Fibroblast of upper back skin (primary cell): ENCODE results near the gene CTSW.

Experiments used
- DNase-seq: peaks from one replicate; pipeline ENCODE4 v3.0.0-alpha.2; 2013

CTSW gene

GRCh38 chr11:65906602-65907001, 27.0 kb downstream of the CTSW start:
- no peak for DNase-seq

DNA sequence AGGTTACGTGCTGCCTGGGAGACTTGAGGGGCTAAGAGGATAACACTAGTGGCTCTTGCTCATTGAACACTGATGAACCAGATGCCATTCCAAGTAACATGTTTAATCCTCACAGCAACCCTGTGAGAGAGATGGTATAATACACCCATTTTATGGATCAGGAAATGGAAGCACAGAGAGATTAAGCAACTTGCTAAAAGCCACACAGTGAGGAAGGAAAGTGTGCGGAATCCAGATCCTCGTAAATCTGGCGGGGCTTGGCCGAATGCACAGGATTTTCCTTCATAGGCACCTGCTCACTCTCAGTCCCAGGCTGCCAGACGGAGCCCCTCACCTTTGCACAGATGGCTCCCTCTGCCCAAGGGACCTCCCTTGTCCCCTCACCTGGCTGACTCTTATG, 28.2 kb downstream of the CTSW start:
- no peak for DNase-seq

- DNase-seq, result peak; percentile 90
Observed at GRCh38 chr11:65911682-65912568, 32.3 kb downstream of the CTSW start.

DNA sequence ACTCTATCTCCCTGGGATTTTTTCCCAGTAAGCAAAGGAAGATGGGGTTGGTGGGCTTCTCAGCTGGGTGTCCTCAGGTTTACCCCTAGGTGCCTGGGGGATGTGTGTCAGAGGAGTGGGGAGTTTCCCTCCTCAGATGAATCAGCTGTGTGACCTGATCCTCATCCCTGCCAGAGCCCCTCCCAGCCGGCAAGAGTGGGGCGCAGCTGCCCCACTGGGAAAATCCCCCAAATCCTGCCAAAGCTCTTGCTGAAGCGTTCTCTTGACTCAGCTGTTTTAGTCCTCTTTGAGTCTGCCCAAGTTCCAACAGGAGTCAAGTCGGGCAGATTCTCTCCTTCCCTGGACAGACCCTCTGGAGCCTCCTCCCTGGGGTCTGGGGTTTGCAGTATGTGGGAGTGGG, 33.2 kb downstream of the CTSW start:
- no peak for DNase-seq

DNA sequence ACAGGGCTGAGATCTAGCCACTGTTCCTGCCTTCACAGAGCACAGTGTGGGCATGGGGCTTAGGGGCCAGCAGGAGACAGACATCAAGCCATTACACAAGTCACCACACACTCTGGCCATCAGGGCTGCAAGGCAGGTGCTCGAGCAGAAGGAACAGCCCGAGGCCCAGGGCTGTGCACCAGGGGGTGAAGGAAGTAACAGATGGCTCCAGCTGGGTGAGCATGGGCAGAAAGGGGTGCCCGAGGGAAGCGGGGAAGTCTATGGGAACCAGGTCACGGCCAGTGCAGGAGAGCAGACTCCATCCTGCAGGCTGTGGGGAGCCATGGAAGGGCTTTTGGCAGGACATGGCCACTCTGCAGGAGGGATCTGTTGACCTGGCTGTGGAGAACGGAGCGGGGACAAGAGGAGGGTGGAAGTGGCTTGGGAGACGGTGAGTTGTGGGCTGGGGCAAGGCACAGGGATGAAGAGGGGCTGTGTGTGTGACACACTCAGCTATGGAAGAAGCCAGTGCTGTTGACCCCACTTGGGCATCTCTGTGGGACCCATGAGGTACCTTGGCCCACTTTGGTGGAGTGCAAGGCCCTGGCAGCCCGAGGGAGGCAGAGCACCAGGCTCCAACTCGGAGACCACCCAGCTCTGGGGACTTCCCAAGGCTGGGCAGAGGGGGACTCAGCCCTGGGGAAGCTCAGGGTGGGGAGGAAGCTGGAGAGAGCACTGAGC, 35.6 kb downstream of the CTSW start:
- no peak for DNase-seq

GRCh38 chr11:65915821-65916251, 36.2 kb downstream of the CTSW start:
- DNase-seq, result peak; percentile 98

GRCh38 chr11:65916391-65916790, 36.8 kb downstream of the CTSW start:
- no peak for DNase-seq

DNA sequence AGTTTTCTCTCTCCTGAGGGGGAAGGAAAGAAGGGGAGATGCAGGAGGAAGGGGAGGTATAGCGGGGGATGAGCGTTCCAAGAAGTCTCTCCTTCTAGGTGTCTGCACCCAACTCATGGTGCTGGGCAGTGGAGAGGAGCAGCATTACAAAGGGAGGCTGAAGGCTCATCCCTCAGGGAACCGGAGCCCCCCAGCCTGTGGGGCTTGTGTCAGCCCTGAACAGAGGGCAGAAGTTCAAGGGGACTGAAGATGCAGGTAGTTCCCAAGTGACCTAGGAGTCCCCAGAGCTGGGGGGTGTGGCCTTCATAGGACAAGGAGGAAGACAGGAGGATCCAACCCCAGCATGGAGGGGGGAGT, 37.4 kb downstream of the CTSW start:
- no peak for DNase-seq

GRCh38 chr11:65917434-65918210, 38.0 kb downstream of the CTSW start:
- no peak for DNase-seq

GRCh38 chr11:65918211-65919140, 38.8 kb downstream of the CTSW start, which contains the start of gene C11orf68:
Gene C11orf68 (minus strand): TSS chr11:65919062. CDS start chr11:65919031, 31 bp downstream.
- DNase-seq, result no peak

- DNase-seq, result peak; percentile 99
Observed at GRCh38 chr11:65919141-65919572, 39.5 kb downstream of the CTSW start, which contains the start of gene DRAP1. Gene DRAP1 (plus strand): TSS chr11:65919426. CDS start chr11:65919502, 76 bp downstream.

GRCh38 chr11:65919573-65920371, 40.1 kb downstream of the CTSW start:
- no peak for DNase-seq

GRCh38 chr11:65920372-65920802, 40.8 kb downstream of the CTSW start:
- DNase-seq, result no peak

DNA sequence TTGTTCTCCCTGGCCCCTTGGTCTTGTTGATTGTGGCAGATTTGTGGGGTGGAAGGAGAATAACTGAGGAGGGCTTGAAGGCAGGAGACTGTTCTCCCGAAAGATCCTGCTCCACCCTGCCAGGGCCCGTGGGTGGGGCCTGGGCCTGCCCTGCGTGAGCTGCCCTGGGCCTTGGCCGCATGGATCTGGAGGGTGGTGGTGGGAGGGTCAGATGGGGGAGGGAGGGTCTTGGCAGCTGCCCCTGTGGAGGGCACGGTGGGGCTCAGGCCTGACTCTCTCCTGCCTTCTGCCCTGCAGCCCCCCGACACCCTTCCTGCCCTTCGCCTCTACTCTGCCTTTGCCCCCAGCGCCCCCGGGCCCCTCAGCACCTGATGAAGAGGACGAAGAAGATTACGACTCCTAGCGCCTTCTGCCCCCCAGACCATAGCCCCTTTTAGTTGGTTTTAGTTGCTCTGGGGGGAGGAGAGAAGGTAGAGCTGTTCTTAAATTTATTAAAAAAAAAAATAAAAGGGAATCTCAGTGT, 41.5 kb downstream of the CTSW start:
- no peak for DNase-seq

DNA sequence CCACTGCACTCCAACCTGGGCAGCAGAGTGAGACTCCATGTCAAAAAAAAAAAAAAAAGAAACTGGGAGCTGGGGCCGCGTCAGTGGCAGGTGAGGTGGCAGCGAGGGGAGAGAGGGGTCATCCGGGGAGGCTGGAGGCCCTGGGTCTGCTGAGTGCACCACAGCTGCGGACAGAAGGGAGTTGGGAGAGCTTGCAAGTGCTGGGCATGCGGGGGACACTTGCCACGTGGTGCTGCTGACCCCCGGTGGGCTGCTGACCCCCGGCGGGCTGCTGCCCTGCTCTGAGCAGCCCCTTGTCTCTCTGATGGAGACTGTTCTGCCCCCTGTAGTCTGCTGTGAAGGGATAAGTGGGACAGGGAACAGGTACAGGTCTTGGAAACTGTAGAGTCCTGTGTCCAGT, 42.2 kb downstream of the CTSW start:
- no peak for DNase-seq

DNA sequence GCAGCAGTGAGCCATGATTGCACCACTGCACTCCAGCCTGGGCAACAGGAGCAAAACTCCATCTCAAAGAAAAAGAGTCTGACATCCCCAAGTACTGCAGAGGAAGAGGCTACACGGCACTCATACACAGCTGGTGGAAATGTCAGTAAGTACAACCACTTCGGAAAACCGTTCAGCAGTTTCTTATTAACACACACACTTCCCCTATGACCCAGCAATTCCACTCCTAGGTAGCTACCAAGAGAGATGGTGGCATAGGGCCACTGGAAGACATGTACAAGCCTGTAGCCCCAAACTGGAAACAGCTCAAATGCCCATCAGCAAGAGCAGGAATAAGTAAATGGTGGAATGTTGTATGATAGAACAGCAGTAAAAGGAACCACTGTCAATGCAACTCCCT, 42.9 kb downstream of the CTSW start:
- DNase-seq, result no peak

- no peak for DNase-seq
Observed at GRCh38 chr11:65925397-65925796, 45.8 kb downstream of the CTSW start.

DNA sequence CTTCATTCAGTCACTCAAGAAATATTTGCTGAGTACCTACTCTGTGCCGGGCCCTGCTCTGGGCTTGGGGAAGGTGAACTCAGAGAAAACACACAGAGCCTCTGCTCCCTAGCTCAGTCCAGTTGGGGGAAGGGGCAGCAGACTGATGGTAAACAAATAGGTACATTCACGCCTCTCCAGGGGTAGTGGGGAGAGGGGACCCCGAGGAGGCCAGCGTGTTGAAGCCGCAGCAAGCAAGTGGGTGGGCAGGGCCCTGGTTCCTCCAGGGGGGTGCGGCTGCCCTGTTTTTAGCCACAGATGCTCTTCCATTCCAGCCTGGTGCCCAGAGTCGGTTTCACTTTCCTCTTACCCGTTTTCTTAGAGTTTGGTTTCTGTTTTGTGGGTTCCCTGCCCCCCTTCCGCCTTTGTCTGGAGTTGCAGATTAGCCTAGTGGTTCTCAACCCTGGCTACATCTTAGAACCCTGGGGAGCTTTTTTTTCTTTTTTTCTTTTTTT, 48.3 kb downstream of the CTSW start:
- DNase-seq, result no peak

DNA sequence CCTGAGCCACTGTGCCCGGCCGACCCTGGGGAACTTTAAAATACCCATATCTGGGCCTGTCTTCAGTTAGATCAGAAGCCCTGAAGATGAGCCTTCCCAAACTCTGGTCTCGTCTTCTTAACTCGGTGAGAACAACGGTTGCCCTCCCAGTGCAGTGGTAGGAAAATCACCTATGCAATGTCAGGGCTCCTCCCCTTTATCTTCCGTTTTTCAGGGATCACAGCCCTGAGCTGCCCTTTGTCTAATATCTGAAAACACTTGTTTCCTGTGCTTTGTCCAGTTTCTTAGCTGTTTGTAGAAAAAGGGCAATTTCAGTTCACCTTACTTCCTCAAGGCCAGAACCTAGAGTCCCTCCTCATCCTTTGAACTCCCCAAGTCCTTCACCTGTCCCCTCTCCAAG, 49.0 kb downstream of the CTSW start:
- no peak for DNase-seq

GRCh38 chr11:65931773-65932557, 52.3 kb downstream of the CTSW start:
- DNase-seq, result no peak
